ENCODE data around the gene GABBR2.

DNA sequence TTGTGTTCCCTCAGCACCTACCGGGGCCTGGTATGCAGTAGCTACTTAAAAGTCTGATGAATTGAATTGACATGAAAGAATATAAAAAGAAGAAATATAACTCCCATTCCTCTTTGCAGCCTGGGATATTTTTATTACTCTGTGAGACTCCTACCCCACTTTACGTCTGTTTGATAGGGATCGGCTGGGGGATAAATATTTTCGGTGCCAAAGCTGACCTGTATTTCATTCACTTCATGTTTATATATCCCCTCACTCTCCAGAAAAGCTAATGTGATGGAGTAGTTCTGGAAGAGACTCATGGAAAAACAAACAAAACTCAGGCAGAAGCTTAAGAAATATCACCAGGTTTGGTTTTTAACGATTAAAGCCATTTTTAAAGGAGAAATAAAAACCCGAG, 345.1 kb downstream of the GABBR2 start:
- TF ChIP-seq, protein P1, sequence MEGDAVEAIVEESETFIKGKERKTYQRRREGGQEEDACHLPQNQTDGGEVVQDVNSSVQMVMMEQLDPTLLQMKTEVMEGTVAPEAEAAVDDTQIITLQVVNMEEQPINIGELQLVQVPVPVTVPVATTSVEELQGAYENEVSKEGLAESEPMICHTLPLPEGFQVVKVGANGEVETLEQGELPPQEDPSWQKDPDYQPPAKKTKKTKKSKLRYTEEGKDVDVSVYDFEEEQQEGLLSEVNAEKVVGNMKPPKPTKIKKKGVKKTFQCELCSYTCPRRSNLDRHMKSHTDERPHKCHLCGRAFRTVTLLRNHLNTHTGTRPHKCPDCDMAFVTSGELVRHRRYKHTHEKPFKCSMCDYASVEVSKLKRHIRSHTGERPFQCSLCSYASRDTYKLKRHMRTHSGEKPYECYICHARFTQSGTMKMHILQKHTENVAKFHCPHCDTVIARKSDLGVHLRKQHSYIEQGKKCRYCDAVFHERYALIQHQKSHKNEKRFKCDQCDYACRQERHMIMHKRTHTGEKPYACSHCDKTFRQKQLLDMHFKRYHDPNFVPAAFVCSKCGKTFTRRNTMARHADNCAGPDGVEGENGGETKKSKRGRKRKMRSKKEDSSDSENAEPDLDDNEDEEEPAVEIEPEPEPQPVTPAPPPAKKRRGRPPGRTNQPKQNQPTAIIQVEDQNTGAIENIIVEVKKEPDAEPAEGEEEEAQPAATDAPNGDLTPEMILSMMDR (conservative IDR thresholded peaks at IDR 0.05; ENCODE audit: low read depth, low read length) = no peak
- TF ChIP-seq EZH2 (IDR thresholded peaks at IDR 0.05; ENCODE audit: borderline replicate concordance, low read depth, low read length, poor library complexity, severe bottlenecking) = no peak

Measured in A673 (cell line).